Activated CD4-positive, alpha-beta T cell treated with anti-CD3 and anti-CD28 coated beads for 48 hours (primary cell): ENCODE results near the gene OSBPL10.

Source experiments
- DNase-seq: peaks from one replicate; pipeline ENCODE4 v3.0.0-alpha.2; 2020

Gene OSBPL10

DNA sequence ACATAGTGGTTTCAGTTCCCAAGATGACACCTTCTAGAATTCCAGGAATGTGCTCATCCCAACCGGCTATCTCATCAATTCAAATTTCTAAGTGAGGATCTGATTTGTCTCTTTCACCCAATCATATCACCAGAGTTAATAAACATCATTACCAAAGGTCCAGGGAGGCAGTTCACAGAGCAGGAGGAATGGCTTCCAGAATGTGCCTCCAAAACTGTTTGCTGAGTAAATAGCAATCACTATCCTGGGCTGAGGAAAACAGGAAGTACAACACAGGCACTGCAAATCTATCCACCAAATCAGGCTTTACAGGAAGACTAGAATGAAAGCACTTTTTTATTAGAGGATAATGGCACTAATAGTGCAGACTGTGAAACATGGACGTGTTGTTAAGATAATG is 61.5 kb downstream of the OSBPL10 start:
- no peak for DNase-seq

DNA sequence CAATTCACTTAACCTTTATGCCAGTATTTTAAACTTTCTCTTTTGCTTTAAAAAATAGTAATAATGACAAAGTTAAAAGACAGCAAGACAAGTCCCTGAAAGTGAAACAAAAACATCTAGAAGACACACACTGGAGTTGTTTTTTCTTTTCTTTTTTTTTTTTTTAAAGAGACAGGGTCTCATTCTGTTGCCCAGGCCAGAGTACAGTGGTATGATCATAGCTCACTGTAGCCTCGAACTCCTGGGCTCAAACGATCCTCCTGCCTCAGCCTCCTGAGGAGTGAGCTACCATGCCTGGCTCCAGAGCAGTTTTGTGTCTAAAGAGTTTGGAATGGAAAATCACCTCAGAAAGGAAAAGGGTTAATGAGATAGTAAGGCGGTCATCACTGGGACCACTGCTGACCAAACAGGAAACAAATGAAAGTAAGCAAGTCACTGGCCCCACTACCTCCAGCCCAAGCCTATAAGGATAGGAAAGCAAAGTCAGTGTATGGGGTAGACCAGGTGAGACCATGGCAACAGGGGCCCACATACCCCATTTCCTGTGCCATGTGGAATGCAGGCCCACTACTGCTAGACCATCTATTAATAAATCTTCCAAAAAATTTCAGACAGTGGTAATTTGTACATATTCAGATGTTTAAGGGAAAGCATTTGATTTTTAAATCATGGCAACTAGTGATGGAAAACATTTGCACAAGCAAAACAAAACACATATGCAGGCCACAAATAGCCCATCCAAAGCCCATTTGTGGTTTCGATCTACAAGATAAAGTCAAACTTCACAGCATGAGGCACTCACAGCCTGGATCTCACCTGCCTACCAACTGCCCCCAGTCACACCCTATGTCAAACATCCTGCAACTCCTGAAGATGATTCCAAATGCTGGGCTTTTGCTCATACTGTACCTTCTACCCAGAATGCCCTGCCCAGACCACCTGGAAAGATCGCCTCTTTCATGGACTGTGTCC is 62.6 kb downstream of the OSBPL10 start:
- DNase-seq = no peak

DNA sequence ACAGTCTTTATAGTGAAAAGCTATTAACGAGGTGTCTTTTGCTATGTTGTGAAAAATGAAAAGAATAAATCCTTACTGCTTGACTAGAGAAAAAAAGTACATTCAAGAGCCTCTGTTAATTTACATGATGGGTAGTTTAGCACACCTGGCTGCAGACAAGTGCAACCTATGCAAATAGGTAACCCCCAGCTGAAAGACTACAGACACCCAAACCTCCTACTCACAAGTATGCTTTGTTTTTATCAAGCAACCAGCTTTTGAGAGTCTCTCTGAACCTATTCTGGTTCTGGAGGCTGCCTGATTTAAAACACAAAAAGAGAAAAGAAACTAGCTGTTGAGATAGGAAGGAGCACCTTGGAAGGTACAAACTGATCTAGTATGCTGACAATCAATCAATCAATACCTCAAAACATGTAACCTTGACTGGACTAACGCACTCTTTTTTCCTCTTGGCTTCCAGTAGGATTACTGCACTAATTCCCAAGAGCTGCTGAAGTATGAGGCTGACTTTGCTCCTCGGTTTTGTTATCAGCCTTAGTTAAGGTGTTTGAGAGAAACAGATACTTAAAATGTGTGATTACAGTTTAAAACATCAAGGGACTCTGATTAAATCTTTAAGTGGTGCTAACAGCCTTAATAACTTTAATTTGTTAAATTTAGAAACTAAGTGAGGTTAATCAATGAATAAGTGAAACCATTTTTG is 63.6 kb downstream of the OSBPL10 start:
- no peak for DNase-seq

DNA sequence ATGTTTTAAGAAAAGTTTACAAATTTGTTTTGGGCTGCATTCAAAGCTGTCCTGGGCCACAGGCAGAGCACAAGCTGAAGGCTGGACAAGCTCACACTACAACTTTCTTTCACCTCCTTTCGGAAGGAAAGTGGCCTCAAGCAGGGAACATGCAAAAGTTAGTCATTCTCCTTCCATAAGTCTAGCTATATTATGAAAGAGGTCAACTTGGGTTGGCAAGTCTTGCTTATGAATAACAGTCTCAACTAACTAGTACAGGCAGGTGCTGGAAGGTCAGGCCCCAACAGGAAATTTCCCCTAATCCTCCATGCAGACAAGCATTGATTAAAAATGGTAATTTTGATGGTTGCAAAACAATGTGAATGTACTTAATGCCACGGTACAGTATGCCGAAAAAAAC is 69.4 kb downstream of the OSBPL10 start:
- DNase-seq = no peak

DNA sequence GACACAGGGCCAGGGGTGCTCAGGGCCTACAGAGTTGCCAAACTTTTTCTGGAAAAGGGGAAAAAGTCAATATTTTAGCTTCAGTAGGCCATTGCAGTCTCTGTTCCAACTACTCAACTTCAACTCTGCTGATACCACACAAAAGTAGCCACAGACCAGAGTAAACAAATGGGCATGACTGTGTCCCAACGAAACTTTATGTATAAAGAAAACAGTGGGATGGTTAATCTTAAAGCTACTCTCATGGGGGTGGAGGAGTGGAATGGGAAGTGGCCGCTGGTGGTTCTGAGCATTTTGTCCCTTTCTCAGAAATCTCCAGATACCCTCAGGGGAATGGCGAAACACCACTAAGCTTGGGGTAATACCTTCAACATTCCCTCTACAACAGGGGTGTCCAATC is 69.9 kb downstream of the OSBPL10 start:
- DNase-seq = no peak

DNA sequence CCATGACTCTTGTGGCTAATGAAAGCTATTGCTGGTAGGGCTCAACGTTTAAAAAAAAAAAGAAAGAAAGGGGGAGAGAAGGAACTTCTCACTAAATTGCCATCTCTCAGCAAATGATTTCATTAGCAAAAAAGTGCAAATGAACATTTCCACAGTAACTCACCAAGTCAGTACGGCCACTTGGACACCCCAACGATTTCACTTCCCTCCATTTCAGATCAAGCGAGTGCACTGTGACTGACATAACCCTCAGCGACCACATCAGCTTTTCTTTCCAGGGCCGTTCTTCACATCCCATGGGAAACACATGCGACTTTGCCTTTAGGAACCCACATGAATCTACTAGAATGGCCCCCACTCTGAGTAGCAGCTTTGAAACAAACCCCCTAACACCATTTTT is 71.6 kb downstream of the OSBPL10 start:
- DNase-seq = no peak

DNA sequence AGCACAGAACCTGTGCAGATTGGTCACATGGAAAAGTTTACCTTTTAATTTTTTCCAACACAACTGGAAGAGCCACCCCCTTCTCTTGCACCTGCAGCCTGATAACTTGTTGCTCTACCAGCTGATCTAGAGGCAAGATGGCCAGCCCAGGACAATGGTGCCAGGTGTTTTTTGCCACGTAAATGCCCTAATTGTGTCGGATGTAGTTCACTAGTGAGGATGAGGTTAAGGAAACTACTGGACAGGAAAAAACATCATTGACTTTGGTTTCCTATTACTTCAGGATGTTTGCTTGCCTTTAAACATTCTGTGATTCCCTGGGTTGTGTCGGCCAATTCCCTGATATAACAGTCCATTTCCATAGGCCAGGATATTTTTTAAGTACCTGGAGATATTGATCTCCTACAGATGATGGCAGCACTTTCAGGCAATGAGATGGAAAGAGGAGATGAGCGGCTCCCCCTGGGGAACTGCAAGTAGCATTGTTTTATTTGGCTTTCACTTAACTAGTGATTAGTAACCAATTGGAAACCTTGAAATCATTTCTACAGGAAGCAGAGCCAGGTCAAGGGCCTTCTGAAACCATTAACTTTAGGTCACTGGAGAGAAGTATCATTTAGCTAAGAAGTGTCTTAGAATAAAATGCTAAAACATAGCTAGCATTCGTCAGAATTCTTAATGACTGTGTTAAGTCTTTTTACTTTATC is 72.5 kb downstream of the OSBPL10 start:
- DNase-seq = no peak

DNA sequence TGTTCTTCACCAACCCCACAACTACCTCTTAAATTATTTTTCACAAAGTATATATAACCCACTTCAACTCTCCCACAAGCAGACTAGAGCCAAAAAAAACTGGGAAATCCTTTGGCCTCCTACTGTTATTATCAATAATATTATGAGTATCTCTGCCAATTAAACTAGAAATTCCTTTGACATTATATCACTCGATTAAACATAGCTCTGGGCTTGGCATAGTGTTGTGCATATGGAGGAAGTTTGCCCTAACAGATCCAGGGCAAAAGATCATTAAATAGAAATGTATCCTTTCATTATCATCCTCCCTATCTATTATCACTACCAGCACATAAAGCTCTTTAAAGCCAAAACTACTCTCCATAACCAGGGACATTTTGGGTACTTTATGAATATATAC is 74.9 kb downstream of the OSBPL10 start:
- no peak for DNase-seq

DNA sequence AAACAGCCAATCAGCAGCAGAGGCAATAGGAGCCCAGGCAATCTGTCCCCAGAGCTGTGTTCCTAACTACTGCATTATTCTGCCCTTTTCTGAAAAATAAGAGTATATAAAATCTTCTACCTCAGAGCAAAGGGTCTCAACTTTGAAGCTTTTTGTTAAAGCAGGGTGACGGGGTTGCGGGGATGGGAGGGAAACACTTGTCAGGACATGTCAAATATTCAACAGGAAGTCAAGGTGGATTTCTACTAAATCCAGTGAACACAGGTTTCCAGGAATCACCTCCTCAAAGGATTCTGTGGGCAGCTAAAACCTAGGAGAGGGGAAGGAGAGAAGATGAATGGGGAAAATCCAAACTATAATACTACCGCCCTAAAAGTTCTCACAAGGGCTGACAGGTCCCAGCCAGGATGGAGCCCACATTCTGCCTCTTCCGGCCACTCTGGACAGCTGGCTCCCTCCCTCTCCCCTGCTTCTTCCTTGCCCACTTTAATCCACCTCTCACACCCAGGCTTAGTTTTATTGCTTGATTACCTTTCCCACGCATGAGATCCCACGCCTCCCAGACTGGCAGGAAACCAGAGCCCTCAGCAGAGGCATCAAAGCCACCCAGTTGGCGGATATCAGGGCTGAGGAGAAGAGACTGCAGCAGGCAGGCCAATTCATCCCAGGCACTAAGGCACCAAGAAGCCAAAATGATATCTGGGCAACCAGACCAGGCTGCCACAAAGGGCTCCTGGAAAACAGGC is 77.2 kb downstream of the OSBPL10 start:
- peak; percentile 10 for DNase-seq

DNA sequence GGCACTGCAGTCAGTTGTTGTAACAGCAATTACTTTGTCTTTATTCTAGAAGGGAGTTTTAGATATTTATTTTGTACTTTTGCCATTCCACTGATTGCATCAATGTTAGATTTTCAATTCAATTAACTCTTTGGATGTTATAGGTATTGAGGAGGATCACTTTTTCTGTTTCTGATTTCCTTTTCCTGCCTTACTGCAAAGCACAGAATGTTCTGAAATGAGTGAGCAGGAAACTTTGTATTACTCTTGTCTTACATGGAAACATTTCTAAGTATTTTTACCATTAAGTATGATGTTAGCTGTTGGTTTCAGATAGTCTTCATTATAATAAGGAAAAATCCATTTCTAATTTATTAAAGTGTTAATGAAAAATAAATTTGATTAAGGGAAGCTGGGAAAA is 80.5 kb downstream of the OSBPL10 start:
- DNase-seq = no peak

DNA sequence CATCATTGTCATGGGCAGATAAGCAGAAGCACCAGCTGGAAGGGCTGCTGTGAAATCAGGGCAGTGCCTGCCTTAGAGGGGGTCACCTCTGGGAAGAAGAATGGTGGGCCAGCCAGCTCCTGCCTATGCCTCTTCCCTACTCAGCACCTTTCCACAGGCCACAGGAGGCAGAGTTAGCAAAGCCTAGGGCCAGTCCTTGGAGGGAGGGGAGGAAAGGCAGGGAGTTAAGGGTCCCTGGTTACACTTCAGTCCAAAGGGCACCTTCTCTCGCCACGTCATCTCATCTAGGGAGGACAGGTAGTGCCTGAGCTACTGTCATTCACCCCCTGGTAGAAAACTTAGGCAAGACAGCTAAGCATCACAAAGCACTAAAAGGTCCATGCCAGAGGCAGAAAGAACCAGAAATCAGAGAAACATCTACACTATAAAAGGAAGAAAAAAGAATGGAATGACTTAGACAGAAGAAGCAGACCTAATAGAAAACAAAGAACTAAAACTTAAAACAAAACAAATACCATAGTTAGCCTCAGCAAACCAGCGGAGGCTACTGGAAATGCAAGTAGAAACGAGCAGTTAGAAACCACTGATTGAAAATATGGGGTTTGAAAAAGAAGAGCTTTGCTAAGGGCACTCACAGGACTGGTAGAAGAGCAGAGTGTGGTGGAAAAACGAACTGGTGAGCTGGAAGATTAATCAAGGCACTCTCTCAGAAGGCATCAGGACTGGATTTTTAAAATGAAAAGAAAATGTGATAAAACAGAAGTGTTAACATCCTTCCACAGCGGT is 84.2 kb downstream of the OSBPL10 start:
- DNase-seq = no peak

DNA sequence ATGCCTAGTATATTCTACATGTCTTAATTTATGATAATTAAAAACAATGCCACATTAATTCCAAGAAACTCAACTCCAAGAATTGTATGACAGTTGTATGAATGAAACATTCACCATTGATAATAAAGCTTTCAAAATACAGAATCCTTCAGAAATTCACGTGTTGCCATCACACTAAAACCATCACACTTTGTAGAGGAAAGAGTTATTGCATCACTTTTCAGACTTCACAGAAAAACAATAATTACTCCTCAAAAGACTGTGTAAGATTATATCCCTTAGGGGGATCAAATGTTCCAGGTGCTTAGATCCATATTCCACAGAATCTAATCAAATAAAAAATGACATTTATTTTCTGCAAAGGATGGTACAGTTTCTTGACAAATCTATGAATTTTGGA is 85.0 kb downstream of the OSBPL10 start:
- no peak for DNase-seq

DNA sequence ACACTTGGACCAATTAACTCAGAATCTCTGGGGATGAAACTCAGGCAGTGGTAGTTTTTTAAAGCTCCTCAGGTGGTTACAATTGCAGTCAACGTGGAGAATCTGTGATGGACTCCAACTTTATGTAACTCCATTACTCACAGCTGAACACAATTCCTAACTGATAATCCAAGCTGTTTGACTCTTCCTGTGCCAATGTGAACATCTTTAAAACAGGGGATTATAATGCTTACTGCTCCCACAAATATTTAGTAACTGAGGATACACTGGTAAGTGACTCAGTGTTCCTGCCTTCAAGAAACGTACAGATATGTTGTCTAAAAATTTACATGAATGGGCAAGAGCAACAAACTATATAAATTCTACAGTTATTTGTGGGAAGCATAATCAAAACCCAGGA is 85.6 kb downstream of the OSBPL10 start:
- DNase-seq = no peak

DNA sequence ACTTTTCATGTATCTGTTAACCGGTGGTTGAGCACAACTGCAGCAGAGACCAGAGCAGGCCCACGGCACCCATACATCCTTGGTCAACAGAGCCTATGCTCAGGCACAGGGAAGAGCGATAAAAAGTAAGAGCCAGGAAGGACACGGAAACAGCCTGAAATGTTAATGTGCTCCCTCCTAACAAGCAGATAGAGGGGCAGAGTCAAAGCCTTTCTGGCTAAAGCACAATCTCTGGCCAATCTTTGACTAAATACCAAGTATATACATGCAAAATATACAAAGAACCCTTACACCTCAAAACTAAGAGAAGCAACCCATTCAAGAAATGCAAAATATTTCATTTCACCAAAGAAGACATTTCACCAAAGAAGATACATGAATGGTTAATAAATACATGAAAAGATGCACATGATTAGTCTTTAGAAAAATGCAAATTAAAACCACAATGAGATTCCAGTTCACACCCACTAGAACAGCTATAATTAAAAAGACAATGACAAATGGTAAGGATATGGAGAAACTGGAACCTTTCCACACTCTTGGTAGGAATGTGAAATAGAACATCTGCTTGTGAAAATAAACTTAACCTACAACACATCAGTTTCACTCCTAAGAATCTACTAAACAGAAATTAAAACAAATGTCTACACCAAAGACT is 88.0 kb downstream of the OSBPL10 start:
- DNase-seq = no peak

DNA sequence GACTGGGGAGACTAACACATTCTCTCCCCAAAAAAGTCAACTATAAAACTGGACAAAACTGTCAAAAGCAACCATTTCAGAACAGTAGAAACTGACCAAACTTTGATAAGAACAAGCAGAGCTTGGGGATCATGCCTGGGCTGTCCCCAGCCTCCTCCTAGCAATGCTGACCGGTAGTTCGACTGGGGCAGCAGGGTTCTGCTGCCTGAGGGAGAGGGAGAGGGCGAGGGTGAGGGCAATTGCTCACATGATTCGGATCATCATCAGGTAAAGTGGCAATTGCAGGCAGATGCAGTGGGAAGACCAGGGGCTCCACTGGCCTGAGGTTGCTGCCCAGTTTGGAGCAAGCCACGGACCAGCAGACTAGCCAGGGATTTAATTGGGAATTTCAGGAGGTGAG is 88.6 kb downstream of the OSBPL10 start:
- no peak for DNase-seq

DNA sequence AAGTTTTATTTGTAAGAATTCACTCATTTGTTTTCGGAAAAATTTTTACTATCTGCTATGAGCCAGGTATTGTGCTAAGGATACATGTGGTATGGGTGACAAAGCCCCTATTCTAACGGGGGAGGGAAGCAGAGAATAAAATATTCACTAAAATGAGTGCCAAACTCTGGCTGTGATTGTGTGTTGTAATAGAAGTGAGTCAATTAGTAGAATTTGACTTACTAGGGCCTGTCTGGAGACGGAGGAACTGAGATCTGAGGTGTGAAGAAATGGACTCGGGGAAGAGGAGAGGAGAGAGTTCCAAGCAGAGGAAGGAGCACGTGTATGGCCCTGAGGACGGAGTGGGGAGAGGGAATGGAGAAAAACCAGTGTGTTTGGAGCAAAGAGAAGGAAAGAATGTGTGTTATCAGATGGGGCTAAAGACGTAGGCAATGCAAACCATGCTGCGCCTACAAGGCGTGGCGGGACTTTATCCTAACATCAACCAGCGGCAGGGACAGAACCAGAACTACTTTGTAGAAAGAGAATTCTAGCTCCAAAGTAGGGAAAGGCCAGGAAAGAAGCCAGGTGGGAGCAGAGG is 89.1 kb downstream of the OSBPL10 start:
- DNase-seq = no peak

DNA sequence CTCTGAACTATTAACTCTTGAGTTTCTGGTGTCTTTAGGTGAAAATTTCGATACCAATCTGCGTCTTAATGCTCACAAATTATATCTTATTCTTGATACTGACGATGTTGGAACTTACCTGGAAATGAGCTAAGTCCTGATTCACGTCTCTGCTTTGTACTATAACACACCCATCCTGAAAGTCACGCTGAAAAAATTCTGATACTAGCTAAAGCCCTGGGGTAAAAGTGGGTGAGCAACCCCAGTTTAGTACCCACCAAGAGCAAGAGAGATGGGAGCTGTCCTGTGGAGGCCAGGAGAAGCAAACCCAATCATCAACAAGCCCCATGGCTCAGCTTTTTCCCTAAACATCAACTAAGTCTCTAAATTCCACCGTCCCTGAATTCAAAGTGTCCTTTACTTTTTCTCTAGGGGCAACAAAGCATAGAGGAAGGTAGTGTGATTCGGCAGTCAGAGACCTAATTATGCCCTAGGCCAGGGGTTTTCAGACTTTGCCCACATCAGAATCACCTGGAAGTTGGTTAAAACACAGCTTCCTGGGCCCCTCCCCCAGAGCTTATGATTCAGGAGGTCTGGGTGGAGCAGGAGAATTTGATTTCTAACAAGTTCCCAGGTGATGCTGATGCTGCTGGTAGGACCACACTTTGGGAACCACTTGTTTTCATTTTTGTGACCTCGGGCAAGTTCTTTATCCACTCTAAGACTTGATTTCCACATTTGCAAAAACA is 90.2 kb downstream of the OSBPL10 start:
- DNase-seq = no peak

DNA sequence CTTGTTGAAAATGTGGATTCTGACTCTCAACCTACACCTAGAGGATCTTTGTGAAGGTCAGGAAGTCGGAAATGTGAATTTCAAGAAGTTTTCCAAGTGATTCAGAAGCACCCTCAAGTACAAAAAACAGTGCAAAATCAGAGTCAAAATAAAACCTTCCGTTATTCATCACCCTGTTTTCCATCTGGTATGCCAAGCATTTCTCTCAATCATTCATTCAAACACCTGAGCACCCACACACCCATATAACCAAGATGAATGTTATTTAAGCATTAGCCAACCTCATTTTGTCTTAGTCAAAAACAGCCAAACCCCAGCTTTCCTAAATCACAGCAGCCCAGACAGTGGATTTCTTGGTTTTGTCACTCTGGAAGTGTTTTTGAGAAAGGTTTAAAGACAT is 91.1 kb downstream of the OSBPL10 start:
- no peak for DNase-seq

DNA sequence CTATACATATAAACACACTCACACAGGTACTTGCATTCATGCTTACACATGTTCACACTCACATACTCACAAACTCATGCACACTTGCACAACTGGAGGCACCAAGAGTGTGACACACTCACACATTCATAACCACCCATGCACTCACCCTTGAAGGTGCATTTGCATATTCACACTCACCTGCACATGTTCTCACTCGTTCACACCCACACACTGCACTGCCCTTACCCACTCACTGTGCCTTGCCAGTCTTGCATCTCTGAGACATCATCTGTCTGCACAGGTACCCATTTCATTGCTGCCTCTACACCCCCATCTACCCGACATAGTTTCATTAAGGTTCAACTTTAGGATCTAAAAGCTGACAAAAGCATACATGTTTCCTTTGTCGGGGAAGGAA is 95.8 kb downstream of the OSBPL10 start:
- no peak for DNase-seq

DNA sequence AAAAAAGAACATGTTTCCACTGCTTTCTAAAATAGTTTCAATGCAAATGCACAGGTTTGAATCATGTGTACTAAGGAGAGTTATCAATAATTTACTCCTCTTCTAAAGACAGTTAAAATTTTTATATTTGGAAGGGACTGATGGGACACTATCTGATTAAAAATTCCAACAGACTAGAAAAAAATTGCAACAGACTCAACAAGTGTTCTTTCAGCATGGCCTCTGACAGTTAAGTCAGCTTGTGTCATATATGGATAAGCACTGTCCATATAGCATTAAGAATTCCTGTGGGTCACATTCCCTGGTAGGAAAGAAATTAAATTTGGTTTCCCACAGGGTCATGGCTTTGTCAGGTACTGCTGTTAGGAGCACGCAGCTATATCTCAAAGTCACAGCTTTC is 96.8 kb downstream of the OSBPL10 start:
- DNase-seq = no peak
